BJ (cell line): ENCODE measurements around the gene ARHGEF1. TPM values are rescaled to one million over a fixed set of nuclear protein-coding genes. Genes with fewer than 3 reads are reported as not detected.

Source experiments
- CTCF ChIA-PET: fragments of 350-600 bp; formaldehyde crosslinking; extraction: SDS; loops from one replicate; lab custom pipeline; 2021; ENCODE audit warnings: antibody characterized with exemption, inconsistent platforms; lab: Yijun Ruan, JAX
- POLR2A ChIA-PET: fragments of 300-600 bp; sonication (Branson Sonifier 250); formaldehyde crosslinking; extraction: SDS; loops from one replicate; lab custom pipeline; 2021; ENCODE audit warnings: antibody characterized with exemption; lab: Charles Lee
- DNase-seq: peaks from one replicate; pipeline ENCODE4 v3.0.0-alpha.2; 2011; ENCODE audit warnings: low read depth
- H3K27me3 ChIP-seq: 2 replicates; pipeline ENCODE4 v1.6.0; 2011; ENCODE audit warnings: low read length; ENCODE audit not compliant: control insufficient read depth, insufficient read depth
- H3K36me3 ChIP-seq: 2 replicates; pipeline ENCODE4 v1.5.1; 2011; ENCODE audit warnings: low read length; ENCODE audit not compliant: control insufficient read depth, insufficient read depth
- H3K4me3 ChIP-seq: 2 replicates; pipeline ENCODE4 v1.5.1; 2011; ENCODE audit warnings: low read depth, mild to moderate bottlenecking, control low read depth, low read length
- CTCF ChIP-seq: IDR thresholded peaks from 2 replicates; pipeline ENCODE4 v1.5.1; 2011; ENCODE audit warnings: low read depth, mild to moderate bottlenecking, control low read depth, inconsistent platforms, low read length, moderate library complexity; ENCODE audit not compliant: insufficient read depth
- polyA plus RNA-seq: library from polyadenylated mRNA; depleted of rRNA; stranded (reverse); fragments of >200 nt; gene quantifications from 2 replicates; pipeline ENCODE4 v1.2.3, GENCODE V29; 2011

The ARHGEF1 gene
- polyA plus RNA-seq, 1 experiment: 41.0 TPM

DNA sequence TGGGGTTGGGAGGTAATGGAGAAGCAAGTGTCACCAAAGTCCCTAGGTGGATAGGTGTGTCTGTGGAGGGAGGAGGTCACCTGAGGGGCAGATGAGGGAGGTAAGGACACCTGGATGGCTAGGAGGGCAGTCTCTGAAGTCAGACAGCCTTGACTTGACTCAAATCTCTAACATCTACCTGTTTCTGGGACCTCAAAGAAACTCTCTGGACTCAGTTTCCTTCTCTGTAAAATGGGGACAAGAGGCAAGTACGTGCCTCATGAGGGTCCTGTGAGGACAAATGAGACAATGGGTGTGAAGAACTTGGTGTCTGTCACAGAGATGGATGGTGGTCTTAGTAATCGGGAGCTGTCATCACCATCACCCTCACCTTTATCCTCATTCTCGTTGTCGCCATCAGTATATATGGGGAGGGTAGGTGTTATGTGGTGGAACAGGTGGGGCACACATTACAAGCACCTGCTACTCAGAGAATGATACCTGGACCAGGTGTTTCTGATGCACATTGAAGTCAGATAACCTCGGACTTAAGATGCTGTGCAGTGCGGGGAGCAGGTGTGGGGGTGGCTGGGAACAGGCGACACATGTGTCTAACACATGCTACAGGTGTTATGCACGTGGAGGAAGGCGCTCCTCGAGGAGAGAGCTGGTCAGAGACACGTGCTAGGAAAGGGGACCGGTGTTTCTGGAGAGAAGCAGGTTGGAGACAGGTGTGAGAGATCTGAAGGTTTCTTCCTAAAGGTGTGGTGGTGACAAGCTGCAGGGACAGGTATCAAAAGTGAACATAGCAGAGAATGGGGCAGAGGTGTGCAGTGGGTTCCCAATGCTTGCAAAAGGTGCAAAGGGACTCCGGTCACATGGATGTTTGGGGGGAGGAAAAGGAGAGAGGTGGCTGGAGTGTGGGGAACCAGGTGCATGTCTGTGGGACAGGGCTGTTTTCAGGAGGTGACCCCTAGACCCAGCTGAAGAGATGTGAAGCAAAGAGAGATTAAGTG, 41.5 kb downstream of the ARHGEF1 start:
- H3K4me3 ChIP-seq: no peak overlapping the region
- H3K36me3 ChIP-seq: no peaks in the 10 kb centered on the region
- DNase-seq: no peak
- ChIA-PET CTCF (no interaction called here), POLR2A (interaction anchor here (0.6 kb wide), 1 partner anchor 42 kb away, joined by 13 read pairs; no protein-coding TSS in a partner anchor)
- TF ChIP-seq CTCF: no peak
- peaks cover 57% of the 10 kb centered on the region for H3K27me3 ChIP-seq

DNA sequence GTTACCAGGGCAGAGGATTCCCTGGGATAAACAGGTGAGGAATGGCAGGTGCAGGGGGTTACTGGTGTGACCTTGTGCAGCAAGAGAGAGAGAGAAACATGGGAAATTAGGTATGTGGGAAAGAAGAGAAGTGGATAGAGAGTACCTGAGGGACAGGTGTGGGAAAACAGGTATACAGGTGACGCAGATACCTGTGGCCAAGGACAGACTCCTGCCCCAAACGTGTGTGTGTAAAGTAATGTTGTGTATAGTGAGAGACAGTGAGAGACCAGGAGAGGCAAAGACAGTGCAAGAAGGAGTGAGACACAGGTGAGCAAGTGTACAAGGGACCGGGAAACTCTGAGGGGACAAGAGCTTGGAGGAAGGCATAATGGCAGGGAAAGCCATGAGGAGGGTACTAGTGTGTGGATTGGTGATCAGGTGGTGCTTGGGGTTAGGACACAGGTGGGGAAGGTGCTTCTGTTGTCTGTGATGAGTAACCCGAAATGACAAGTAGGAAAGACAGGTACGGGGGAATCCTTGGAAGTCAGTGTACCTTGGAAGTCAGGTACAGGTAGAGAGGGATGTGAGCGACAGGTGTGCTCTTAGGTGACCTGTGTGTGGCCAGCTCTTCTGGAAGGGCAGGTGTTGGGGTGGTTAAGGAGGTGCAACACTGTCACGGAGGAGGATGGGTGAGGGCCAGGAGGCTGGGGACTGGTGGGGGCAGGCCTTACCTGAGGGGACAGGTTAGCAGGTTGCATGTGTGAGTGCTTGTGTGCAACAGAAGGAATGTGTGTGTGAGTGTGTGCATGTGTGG, 42.4 kb downstream of the ARHGEF1 start:
- POLR2A ChIA-PET: no interaction called here
- no peak for TF ChIP-seq CTCF
- Histone ChIP-seq H3K4me3 (no peak overlapping the region), H3K36me3 (no peaks in the 10 kb centered on the region), H3K27me3 (peaks cover 62% of the 10 kb centered on the region)
- DNase-seq: no peak
- CTCF ChIA-PET: no interaction called here

GRCh38 chr19:41926028-41926762, 43.2 kb downstream of the ARHGEF1 start:
- DNase-seq: no peak
- H3K36me3 ChIP-seq: no peaks in the 10 kb centered on the region
- H3K27me3 ChIP-seq: peaks cover 65% of the 10 kb centered on the region
- POLR2A ChIA-PET: no interaction called here
- CTCF ChIA-PET: no interaction called here
- no peak overlapping the region for H3K4me3 ChIP-seq
- TF ChIP-seq CTCF: no peak

DNA sequence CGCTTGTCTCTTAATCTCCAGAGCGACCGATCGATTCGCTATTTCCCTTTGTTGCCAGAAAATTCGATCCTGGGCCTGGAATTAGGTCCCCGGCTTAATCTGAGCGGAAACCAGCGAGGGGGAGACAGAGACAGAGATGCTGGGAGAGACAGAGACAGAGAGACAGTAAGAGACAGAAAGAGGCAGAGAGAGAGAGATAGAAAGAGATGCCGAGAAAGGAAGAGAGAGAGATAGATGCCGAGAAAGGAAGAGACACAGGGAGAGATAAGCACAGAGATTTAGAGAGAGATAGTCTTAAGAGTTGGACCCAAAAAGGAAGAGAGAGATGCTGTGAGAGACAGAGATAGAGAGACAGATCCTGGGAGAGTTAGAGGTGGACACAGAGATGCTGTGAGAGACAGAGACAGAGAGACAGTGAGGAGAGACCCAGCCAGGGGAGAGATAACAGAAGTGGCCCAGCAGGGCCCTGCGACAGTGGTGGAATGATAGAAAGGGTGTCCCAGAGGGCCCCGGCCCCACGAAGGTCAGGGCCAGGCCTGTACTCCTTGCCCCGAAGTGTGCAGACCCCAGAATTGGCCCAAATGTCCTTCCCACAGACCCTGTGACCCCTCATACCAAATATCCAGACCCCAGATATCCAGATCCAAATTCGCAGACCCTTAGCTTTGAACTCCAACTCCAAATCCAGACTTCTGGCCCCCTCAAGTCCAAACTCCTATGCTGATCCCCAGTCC, 43.9 kb downstream of the ARHGEF1 start:
- H3K27me3 ChIP-seq: peaks cover 67% of the 10 kb centered on the region
- H3K36me3 ChIP-seq: no peaks in the 10 kb centered on the region
- no peak overlapping the region for H3K4me3 ChIP-seq
- no peak for TF ChIP-seq CTCF
- POLR2A ChIA-PET: no interaction called here
- DNase-seq: no peak
- CTCF ChIA-PET: interaction anchor here (1.3 kb wide), 1 partner anchor 61 kb away, joined by 3 read pairs; no protein-coding TSS in a partner anchor
